ENCODE measurements around the gene PPP1R11. TPM values are rescaled to one million over a fixed set of nuclear protein-coding genes. Genes with fewer than 3 reads are reported as not detected.
A peak's percentile ranks its signal among the peaks of the same experiment; 100 is the strongest.

PPP1R11 gene
- total and polyA plus RNA-seq, 2 of the 13 experiments (the other 11 are each of a cell fraction or from before 2014, with no cell fraction given), result 32.1 to 58.9 TPM

DNA sequence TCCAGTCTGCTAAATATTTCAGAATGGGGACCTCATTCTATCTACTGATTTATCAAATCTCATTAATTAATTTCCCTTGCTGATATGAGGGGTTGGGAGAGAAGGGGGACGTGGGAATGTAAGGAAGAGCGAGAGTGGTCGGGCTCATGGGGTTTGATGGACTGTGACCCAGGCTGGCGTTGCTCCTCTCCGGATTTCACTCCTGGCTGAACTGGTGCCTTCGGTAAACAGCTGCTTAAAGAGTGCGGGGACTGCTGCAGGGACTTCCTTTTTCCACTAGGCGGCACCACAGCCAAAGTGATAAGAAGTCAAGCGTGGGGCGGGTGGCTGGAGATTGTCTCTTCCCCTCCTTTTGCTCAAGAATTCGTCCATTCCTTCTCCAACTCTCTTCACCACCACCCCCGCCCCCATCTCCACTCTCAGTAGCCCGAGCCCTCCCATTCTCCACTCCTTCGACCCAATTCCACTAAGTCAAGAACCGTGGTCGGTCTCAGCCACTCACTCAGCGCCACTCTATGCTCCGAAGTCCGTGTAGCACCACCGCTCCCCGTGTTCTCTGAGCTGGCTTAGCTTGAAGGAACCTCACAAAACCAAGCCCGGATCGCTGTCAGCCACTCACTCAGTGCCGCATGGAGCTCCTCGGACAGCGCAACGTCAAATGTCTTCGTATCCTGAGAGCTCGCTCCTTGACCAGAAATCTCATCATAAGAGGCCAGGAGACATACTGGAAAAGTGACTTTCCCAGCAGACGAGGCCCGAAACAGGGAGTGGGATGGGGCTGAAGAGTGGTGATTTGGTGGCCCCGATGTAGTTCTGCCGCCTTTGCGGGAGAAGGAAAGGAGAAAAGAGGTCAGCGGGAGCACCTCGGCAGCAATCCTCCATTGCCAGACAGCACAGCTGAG is 36.2 kb downstream of the PPP1R11 start (continued):
- TF ChIP-seq, protein P1, sequence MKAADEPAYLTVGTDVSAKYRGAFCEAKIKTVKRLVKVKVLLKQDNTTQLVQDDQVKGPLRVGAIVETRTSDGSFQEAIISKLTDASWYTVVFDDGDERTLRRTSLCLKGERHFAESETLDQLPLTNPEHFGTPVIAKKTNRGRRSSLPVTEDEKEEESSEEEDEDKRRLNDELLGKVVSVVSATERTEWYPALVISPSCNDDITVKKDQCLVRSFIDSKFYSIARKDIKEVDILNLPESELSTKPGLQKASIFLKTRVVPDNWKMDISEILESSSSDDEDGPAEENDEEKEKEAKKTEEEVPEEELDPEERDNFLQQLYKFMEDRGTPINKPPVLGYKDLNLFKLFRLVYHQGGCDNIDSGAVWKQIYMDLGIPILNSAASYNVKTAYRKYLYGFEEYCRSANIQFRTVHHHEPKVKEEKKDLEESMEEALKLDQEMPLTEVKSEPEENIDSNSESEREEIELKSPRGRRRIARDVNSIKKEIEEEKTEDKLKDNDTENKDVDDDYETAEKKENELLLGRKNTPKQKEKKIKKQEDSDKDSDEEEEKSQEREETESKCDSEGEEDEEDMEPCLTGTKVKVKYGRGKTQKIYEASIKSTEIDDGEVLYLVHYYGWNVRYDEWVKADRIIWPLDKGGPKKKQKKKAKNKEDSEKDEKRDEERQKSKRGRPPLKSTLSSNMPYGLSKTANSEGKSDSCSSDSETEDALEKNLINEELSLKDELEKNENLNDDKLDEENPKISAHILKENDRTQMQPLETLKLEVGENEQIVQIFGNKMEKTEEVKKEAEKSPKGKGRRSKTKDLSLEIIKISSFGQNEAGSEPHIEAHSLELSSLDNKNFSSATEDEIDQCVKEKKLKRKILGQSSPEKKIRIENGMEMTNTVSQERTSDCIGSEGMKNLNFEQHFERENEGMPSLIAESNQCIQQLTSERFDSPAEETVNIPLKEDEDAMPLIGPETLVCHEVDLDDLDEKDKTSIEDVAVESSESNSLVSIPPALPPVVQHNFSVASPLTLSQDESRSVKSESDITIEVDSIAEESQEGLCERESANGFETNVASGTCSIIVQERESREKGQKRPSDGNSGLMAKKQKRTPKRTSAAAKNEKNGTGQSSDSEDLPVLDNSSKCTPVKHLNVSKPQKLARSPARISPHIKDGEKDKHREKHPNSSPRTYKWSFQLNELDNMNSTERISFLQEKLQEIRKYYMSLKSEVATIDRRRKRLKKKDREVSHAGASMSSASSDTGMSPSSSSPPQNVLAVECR (CRISPR knock-in tag; IDR thresholded peaks at IDR 0.05; ENCODE audit: borderline replicate concordance), result peak; percentile 44; the same call in 1 of the 2 replicates
- TF ChIP-seq SMC3 (IDR thresholded peaks at IDR 0.05; ENCODE audit: low read length) (peak; percentile 97), MATR3 (CRISPR knock-in tag; IDR thresholded peaks at IDR 0.05) (no peak), DPF2 (CRISPR knock-in tag; IDR thresholded peaks at IDR 0.05; ENCODE audit: borderline replicate concordance, low read depth) (no peak; the same call in 1 of the 2 replicates), ZNF816 (CRISPR knock-in tag; IDR thresholded peaks at IDR 0.05; ENCODE audit: borderline replicate concordance) (no peak), ZNF674 (CRISPR knock-in tag; IDR thresholded peaks at IDR 0.05; ENCODE audit: low read depth) (no peak), ZBTB10 (CRISPR knock-in tag; IDR thresholded peaks at IDR 0.05; ENCODE audit: borderline replicate concordance) (no peak), THAP9 (CRISPR knock-in tag; IDR thresholded peaks at IDR 0.05; ENCODE audit: borderline replicate concordance) (peak; percentile 56), ZNF562 (CRISPR knock-in tag; IDR thresholded peaks at IDR 0.05; ENCODE audit: borderline replicate concordance) (no peak), ATF6 (CRISPR knock-in tag; conservative IDR thresholded peaks at IDR 0.05) (no peak), CENPT (CRISPR knock-in tag; IDR thresholded peaks at IDR 0.05; ENCODE audit: low read depth) (no peak), E2F5 (CRISPR knock-in tag; conservative IDR thresholded peaks at IDR 0.05) (no peak)
- TF ChIP-seq, protein P2, sequence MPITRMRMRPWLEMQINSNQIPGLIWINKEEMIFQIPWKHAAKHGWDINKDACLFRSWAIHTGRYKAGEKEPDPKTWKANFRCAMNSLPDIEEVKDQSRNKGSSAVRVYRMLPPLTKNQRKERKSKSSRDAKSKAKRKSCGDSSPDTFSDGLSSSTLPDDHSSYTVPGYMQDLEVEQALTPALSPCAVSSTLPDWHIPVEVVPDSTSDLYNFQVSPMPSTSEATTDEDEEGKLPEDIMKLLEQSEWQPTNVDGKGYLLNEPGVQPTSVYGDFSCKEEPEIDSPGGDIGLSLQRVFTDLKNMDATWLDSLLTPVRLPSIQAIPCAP (CRISPR knock-in tag; IDR thresholded peaks at IDR 0.05; ENCODE audit: low read depth), result no peak
